ENCODE measurements around the gene ANKS6.

- no peak for TF ChIP-seq CTCF (IDR thresholded peaks at IDR 0.05; ENCODE audit: borderline replicate concordance, extremely low read depth, low read length, poor library complexity, severe bottlenecking)
- no peak for TF ChIP-seq EZH2 (IDR thresholded peaks at IDR 0.05; ENCODE audit: borderline replicate concordance, low read depth, low read length, severe bottlenecking)
These were observed 67.9 kb downstream of the ANKS6 start for GRCh38 chr9:98728500-98728899.

All from DND-41 (cell line).